Measurements from ENCODE around the gene STAG1.

DNA sequence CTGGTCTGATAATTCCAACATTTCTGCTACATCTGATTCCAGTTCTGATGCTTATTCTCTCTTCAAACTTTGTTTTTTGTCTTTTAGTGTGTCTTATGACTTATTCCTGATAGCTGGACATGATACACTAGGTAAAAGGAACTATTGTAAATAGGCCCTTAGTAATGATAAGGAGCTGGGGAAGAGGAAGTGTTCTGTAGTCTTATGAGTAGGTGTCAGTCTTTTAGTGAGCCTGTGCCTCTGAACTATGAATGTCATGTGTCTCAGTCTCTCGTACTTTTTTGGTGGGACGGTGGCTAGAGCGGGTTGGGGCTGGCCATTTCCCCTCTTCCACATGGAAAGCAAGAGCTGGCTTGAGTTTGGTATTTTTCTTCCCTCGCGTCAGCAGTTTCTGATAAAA, 460.9 kb downstream of the STAG1 start:
- TF ChIP-seq, protein P1, sequence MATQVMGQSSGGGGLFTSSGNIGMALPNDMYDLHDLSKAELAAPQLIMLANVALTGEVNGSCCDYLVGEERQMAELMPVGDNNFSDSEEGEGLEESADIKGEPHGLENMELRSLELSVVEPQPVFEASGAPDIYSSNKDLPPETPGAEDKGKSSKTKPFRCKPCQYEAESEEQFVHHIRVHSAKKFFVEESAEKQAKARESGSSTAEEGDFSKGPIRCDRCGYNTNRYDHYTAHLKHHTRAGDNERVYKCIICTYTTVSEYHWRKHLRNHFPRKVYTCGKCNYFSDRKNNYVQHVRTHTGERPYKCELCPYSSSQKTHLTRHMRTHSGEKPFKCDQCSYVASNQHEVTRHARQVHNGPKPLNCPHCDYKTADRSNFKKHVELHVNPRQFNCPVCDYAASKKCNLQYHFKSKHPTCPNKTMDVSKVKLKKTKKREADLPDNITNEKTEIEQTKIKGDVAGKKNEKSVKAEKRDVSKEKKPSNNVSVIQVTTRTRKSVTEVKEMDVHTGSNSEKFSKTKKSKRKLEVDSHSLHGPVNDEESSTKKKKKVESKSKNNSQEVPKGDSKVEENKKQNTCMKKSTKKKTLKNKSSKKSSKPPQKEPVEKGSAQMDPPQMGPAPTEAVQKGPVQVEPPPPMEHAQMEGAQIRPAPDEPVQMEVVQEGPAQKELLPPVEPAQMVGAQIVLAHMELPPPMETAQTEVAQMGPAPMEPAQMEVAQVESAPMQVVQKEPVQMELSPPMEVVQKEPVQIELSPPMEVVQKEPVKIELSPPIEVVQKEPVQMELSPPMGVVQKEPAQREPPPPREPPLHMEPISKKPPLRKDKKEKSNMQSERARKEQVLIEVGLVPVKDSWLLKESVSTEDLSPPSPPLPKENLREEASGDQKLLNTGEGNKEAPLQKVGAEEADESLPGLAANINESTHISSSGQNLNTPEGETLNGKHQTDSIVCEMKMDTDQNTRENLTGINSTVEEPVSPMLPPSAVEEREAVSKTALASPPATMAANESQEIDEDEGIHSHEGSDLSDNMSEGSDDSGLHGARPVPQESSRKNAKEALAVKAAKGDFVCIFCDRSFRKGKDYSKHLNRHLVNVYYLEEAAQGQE (IDR thresholded peaks at IDR 0.05; ENCODE audit: insufficient replicate concordance, low read depth) = no peak
- no peak for TF ChIP-seq CTCF (IDR thresholded peaks at IDR 0.05; ENCODE audit: insufficient read depth, low read length)
